ENCODE measurements around the gene ELMO1.

- no peak for TF ChIP-seq ZNF384 (IDR thresholded peaks at IDR 0.05)
- TF ChIP-seq NFRKB (IDR thresholded peaks at IDR 0.05) = no peak
- TF ChIP-seq LEF1 (IDR thresholded peaks at IDR 0.05; ENCODE audit: borderline replicate concordance) = no peak
- TF ChIP-seq BHLHE40 (IDR thresholded peaks at IDR 0.05; ENCODE audit: borderline replicate concordance) = no peak
- no peak for TF ChIP-seq FOXA1 (IDR thresholded peaks at IDR 0.05)
- TF ChIP-seq FOXM1 (IDR thresholded peaks at IDR 0.05; ENCODE audit: borderline replicate concordance) = no peak
Observed at GRCh38 chr7:37009125-37009675, 439.5 kb downstream of the ELMO1 start.
